ENCODE results near the gene FOXM1.

DNA sequence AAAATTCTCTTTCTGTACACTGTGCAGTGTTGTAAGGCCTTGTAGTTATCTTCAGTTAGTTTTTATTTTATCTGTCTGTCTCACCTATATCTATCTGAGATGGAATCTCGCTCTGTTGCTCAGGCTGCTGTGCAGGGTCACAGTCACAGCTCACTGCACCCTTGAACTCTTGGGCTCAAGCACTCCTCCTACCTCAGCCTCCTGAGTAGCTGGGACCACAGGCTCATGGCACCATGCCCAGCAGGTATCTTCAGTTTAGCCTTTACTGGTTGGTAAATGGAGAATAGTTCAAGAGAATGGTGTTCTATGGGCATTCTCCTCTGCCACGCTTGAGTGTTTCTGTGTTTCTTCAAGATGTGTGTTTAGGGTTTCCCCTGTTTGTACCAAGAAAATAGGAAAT is 27.3 kb upstream of the FOXM1 start:
- TF ChIP-seq POLR2AphosphoS5 (IDR thresholded peaks at IDR 0.05) = no peak
- TF ChIP-seq, protein P1, sequence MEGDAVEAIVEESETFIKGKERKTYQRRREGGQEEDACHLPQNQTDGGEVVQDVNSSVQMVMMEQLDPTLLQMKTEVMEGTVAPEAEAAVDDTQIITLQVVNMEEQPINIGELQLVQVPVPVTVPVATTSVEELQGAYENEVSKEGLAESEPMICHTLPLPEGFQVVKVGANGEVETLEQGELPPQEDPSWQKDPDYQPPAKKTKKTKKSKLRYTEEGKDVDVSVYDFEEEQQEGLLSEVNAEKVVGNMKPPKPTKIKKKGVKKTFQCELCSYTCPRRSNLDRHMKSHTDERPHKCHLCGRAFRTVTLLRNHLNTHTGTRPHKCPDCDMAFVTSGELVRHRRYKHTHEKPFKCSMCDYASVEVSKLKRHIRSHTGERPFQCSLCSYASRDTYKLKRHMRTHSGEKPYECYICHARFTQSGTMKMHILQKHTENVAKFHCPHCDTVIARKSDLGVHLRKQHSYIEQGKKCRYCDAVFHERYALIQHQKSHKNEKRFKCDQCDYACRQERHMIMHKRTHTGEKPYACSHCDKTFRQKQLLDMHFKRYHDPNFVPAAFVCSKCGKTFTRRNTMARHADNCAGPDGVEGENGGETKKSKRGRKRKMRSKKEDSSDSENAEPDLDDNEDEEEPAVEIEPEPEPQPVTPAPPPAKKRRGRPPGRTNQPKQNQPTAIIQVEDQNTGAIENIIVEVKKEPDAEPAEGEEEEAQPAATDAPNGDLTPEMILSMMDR (IDR thresholded peaks at IDR 0.05) = no peak

Data from prostate gland (tissue), 2 donors.